ENCODE results near the gene EFNB1. TPM values are rescaled to one million over a fixed set of nuclear protein-coding genes. Genes with fewer than 3 reads are reported as not detected.

The EFNB1 gene
- total and polyA plus RNA-seq, 2 of the 8 experiments (the other 6 are each of a cell fraction or from before 2014, with no cell fraction given): 2.3 to 5.4 TPM

- TF ChIP-seq CTBP2 (IDR thresholded peaks at IDR 0.05; ENCODE audit: borderline replicate concordance, insufficient read depth, insufficient read length, low read length) (no peak), CHD1 (IDR thresholded peaks at IDR 0.05; ENCODE audit: low read depth, low read length) (no peak), SAP30 (IDR thresholded peaks at IDR 0.05; ENCODE audit: insufficient read depth, insufficient replicate concordance, low read length) (no peak)
These were observed 40.3 kb downstream of the EFNB1 start (continued) for GRCh38 chrX:68868902-68869800.
